ENCODE measurements around the gene CWC25. TPM values are rescaled to one million over a fixed set of nuclear protein-coding genes. Genes with fewer than 3 reads are reported as not detected.
"Not testable (repeated sequence)": the region's sequence is repeated elsewhere in the genome, so short reads cannot be mapped to it uniquely, and the experiment has no call there.

CWC25 gene
- polyA plus RNA-seq, 12 donors = 10.3 to 22.0 (median 14.0) TPM; not detected in 1

GRCh38 chr17:38855101-38855714, 30.1 kb upstream of the CWC25 start:
- not testable (repeated sequence) for DNase-seq

GRCh38 chr17:38853292-38854219, 28.4 kb upstream of the CWC25 start, which contains the start of gene RPL23:
Gene RPL23 (minus strand): TSS chr17:38853721. CDS start chr17:38853710, 11 bp downstream.
- DNase-seq = peak; percentile 98

GRCh38 chr17:38852771-38853291, 27.7 kb upstream of the CWC25 start:
- DNase-seq = no peak

GRCh38 chr17:38851434-38851833, 26.3 kb upstream of the CWC25 start:
- no peak for DNase-seq

- no peak for DNase-seq
These were observed 25.3 kb upstream of the CWC25 start for GRCh38 chr17:38850374-38850773.

GRCh38 chr17:38848939-38849605, 24.0 kb upstream of the CWC25 start:
- DNase-seq = no peak

GRCh38 chr17:38848557-38848891, 23.4 kb upstream of the CWC25 start:
- no peak for DNase-seq

GRCh38 chr17:38844261-38844757, 19.2 kb upstream of the CWC25 start:
- no peak for DNase-seq

- no peak for DNase-seq
These were observed 684 bp upstream of the CWC25 start for GRCh38 chr17:38825762-38826247.

GRCh38 chr17:38815576-38816193, 9.4 kb downstream of the CWC25 start:
- no peak for DNase-seq

- DNase-seq = no peak
These were observed 15.3 kb downstream of the CWC25 start for GRCh38 chr17:38809828-38810227.

- no peak for DNase-seq
These were observed 24.8 kb downstream of the CWC25 start for GRCh38 chr17:38800237-38800760.

GRCh38 chr17:38799501-38800236, 25.5 kb downstream of the CWC25 start, which contains the start of gene PIP4K2B:
Gene PIP4K2B (minus strand): TSS chr17:38799556. CDS start chr17:38799424, 132 bp downstream.
- peak; percentile 93 for DNase-seq

- DNase-seq = peak; percentile 54
These were observed 26.3 kb downstream of the CWC25 start for GRCh38 chr17:38798614-38799500.

GRCh38 chr17:38797828-38798227, 27.3 kb downstream of the CWC25 start:
- DNase-seq = no peak

GRCh38 chr17:38797158-38797490, 28.0 kb downstream of the CWC25 start:
- no peak for DNase-seq

GRCh38 chr17:38796451-38797157, 28.5 kb downstream of the CWC25 start:
- no peak for DNase-seq

- no peak for DNase-seq
These were observed 30.9 kb downstream of the CWC25 start for GRCh38 chr17:38794221-38794620.

- no peak for DNase-seq
These were observed 34.0 kb downstream of the CWC25 start for GRCh38 chr17:38791162-38791561.
